ENCODE data around the gene MTERF4.

Gene MTERF4

GRCh38 chr2:241084856-241085444, 17.1 kb downstream of the MTERF4 start:
- no peak for DNase-seq

- DNase-seq, result no peak
These were observed 19.0 kb downstream of the MTERF4 start for GRCh38 chr2:241083091-241083415.

GRCh38 chr2:241082341-241083090, 19.6 kb downstream of the MTERF4 start:
- peak; percentile 32 for DNase-seq

DNA sequence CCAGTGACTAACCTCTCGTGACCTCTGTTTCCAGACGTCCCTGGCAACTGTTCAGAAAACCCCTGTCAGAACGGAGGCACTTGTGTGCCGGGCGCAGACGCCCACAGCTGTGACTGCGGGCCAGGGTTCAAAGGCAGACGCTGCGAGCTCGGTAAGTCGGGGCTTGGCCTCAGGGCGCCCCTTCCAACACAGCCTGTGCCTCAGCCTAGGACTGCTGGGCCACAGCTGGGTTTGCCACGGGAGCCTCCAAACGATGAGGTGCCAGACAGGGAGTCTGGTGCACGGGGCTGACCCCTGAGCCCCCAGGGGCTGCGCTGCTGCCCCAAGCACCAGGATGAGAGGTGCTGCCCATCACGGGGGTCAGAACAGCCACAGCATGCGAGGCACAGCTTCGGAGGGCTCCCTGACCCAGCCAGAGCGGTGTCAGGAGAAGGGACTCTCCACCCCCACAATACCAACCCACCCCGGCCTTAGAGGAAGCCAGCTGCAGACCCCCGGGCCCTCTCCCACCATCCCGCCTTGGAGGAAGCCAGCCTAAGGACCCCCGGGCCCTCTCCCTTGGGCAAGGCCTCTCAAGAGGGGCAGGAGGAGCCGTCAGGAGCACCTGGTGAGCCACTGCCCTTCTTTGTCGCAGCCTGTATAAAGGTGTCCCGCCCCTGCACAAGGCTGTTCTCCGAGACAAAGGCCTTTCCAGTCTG, 20.3 kb downstream of the MTERF4 start:
- peak; percentile 36 for DNase-seq

- peak; percentile 27 for DNase-seq
These were observed 20.9 kb downstream of the MTERF4 start for GRCh38 chr2:241081190-241081642.

GRCh38 chr2:241080405-241081189, 21.5 kb downstream of the MTERF4 start:
- peak; percentile 28 for DNase-seq

DNA sequence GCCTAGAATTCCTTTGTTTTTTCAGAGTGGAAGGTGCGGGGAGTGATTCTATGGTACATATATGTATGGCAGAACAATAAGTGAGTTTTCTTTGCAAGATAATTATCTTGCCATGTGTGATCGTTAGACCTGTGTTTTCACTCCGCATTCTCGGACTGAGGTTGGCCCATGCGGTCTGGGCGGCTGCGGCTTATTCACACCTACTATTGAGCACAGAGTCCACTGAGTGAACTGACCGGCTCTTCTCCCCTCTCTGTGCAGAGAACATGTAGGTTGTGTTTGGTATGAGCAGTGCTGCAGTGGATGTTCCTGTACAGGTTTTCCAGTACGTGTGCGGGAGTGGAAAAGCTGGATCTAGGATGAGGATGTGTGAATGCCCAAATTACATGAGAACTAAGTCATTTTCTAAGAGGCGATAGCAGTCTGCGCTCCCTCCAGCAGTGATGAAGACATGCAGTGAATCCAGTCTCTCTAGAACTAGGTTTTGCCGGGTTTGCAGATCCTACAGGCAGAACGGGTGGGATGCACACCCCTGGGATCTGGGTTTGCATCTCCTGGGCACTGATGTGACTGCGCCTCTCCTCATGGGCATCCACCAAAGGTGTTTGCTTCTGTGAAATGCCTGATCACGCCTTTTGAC, 27.1 kb downstream of the MTERF4 start:
- no peak for DNase-seq

GRCh38 chr2:241074065-241074818, 27.8 kb downstream of the MTERF4 start:
- peak; percentile 35 for DNase-seq

DNA sequence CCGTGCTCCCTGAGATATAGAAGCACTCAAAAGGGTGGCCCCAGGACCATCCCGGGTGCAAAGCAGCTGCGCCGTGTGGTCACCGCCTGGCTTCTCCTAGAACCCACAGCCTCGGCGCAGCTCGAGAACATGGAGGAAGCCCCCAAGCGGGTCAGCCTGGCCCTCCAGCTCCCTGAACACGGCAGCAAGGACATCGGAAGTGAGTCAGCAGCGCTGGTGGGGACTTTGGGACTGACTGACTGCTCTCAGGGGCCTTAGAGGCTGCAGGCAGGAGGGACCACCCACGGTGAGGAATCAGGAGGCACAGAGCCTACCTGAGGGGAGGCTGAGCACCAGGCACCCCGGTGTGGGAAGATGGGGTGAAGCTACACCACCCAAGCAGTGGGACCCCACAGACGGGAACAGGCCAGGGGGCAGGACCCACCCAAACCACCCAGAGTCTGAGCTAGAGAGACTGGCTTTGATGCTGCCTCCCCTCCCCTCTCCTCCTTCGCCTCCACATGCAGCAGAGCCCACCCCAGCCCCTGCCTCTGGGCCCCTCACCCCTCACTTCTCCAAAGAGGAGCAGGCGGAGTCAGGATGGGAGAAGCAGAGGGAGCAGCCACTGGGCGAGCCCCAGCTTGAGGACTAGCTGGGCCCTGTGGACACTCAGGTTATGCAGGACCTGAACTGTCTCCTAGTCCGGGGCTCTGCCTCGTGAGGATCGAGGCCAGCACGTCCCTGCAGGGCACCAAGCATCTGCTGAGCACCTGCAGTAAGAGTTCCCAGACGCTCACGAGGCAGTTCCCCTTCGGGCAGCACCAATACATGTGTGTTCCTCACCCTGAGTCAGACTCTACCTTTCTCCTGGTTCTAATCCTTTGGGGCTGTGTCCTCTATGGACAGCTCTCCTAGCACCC, 28.7 kb downstream of the MTERF4 start:
- DNase-seq, result peak; percentile 37

GRCh38 chr2:241072553-241073165, 29.4 kb downstream of the MTERF4 start:
- no peak for DNase-seq

DNA sequence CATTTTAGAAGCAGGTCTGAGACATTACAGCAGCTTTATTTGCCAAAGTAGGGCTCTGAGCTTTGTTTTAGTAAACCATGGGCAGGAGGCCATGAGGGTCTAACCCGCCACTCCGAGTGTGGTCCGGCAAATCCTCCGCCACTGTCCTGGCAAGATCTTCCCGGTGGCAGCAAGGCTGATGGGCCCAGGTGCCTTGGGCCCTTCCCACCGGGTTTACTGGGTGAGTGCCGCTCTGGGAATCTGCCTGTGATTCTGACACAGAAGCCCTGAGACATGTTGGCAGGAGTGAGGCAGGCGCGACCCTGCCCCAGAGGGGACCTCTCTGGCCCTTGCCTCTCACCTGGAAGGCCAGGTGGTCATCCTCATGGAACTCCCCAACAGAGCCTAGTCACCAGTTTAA, 29.9 kb downstream of the MTERF4 start:
- DNase-seq, result peak; percentile 18

DNA sequence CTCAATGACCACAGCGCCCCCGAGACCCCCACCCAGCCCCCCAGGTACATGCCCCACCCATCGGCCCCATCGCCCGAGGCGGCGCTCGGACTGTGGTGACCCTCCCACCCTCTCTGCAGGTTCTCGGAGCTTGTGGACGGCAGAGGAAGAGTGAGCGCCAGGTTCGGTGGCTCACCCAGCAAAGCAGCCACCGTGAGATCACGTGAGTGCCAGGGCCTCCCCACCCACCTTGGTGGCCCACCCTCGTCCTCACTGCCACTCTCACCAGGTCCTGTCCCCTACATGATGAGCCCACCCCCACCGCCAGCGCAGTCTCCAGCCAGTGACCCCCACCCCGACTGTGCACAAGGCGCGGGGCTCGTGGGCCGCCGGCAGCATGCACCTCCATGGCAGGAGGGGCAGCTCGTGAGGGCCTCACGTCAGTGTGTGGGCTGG, 30.4 kb downstream of the MTERF4 start:
- DNase-seq, result no peak

GRCh38 chr2:241070811-241071676, 31.0 kb downstream of the MTERF4 start:
- DNase-seq, result peak; percentile 38

DNA sequence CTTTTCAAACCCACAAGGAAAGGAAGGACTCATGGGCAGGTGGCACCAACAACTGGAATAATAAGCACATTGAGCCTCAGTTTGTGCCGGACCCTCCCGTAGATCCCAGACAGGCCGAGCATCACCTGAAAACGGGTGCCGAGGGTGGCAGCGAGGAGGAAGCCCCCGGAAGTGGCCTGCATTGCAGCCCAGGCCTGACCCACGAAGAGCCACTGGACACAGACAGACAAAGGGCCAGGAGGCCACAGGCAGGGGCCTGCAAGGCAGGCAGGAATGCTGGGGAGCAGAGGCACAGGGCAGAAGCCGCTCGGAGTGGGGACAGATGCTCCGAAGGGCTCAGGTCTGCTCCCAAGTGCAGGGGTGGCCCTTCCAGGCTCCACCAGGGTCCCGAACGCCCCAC, 31.7 kb downstream of the MTERF4 start:
- peak; percentile 29 for DNase-seq

- peak; percentile 15 for DNase-seq
These were observed 32.2 kb downstream of the MTERF4 start for GRCh38 chr2:241069821-241070281.

GRCh38 chr2:241068942-241069810, 32.9 kb downstream of the MTERF4 start:
- peak; percentile 40 for DNase-seq

GRCh38 chr2:241068136-241068941, 33.7 kb downstream of the MTERF4 start:
- DNase-seq, result no peak
